Activated naive CD8-positive, alpha-beta T cell treated with anti-CD3 and anti-CD28 coated beads, Interleukin-2, amount 50 U/mL, for 16 hours (primary cell): Measurements from ENCODE around the gene CCDC91.
"Not testable (repeated sequence)": the region's sequence is repeated elsewhere in the genome, so short reads cannot be mapped to it uniquely, and the experiment has no call there.

Experiments used
- DNase-seq: peaks from one replicate; pipeline ENCODE4 v3.0.0-alpha.2; 2020; ENCODE audit warnings: low read depth, low spot score

CCDC91 gene

DNA sequence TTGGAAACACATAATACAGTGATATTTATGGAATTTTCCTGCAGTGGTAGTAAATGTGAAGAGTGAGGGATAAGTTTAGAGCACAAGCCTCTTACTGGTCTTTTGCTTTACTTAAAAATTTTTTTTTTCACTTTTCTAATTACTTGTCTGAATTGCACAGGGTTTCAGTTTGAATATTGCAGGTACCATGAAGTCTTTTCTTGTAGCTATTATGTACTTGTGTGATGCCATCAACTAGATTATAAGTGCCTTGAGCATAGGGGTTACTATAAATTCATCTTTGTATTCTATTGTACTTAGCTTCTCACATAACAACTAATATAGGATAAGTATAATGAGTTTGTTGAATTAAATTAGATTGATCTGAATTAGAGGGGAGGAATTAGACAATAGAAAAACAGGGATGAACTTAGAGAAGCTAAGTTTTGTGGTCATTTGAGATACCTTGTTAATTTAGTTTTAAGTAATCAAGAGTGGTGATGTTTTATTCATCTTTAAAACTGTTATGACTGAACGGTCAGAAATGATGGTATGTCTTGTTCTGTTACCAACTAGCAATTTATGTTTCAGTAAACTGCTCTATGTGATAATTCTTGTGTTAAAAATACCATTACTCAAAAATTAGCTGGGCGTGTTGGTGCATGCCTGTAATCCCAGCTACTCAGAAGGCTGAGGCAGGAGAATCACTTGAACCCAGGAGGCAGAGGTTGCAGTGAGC, 42.1 kb downstream of the CCDC91 start:
- DNase-seq, result no peak

DNA sequence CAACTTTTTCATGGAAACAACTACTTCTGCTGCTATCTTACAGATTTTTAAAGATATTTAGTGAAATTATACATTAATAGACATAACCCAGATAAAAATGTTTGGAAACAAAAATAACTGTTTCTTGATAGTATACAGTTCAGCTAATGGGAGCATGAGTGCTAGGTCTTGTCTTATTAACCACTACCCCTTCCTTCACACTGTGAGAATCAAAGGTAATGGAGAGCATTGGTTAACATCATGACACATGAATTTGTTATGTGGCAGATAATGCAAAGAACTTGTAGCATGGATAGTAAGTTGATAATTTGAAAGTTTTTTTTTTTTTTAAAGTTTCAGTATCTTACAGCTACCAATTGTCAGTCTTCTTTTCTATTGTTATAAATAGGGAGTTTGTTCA, 44.2 kb downstream of the CCDC91 start:
- no peak for DNase-seq

GRCh38 chr12:28235015-28235414, 44.8 kb downstream of the CCDC91 start:
- DNase-seq, result no peak

DNA sequence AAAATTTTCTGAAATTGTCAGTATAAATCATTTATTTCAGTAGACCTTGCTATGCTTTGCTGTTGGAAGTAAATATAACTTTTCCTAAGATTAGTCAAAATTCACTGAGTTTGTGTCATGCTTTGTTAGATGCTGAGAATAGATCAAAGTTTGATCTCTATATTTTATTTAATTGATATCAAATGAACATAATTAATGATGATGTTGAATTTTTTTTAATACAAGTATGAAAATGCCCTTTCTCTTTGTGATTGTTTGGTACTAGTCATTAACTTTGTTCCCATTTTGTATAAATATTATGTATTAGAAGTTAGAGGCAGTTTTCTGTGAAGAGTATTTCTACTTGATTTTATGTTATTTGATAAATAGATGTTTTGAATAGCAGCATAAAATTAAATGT, 45.7 kb downstream of the CCDC91 start:
- no peak for DNase-seq

DNA sequence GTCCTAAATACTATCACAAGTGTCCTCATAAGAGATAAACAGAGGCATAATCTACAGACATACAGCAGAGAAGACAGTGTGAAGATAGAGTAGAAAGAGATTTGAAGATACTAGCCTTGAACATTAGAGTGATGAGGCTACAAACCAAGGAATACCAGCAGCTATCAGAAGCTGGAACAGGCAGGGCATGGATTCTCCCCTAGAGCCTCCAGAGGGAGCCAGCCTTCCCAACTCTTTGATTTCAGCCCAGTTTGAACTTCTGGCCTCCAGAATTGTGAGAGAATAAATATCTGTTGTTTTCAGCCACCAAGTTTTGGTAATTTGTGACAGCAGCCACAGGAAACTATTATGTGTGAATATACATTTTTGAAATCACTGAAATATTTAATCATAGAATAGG, 47.2 kb downstream of the CCDC91 start:
- DNase-seq, result no peak

- DNase-seq, result no peak
These were observed 49.7 kb downstream of the CCDC91 start for GRCh38 chr12:28239918-28240317.

- DNase-seq, result no peak
These were observed 50.6 kb downstream of the CCDC91 start for GRCh38 chr12:28240853-28241252.

- DNase-seq, result no peak
These were observed 51.9 kb downstream of the CCDC91 start for GRCh38 chr12:28242129-28242495.

GRCh38 chr12:28242496-28243309, 52.4 kb downstream of the CCDC91 start:
- no peak for DNase-seq

- DNase-seq, result no peak
These were observed 53.0 kb downstream of the CCDC91 start for GRCh38 chr12:28243310-28243633.

GRCh38 chr12:28247806-28248205, 57.5 kb downstream of the CCDC91 start:
- DNase-seq, result no peak

DNA sequence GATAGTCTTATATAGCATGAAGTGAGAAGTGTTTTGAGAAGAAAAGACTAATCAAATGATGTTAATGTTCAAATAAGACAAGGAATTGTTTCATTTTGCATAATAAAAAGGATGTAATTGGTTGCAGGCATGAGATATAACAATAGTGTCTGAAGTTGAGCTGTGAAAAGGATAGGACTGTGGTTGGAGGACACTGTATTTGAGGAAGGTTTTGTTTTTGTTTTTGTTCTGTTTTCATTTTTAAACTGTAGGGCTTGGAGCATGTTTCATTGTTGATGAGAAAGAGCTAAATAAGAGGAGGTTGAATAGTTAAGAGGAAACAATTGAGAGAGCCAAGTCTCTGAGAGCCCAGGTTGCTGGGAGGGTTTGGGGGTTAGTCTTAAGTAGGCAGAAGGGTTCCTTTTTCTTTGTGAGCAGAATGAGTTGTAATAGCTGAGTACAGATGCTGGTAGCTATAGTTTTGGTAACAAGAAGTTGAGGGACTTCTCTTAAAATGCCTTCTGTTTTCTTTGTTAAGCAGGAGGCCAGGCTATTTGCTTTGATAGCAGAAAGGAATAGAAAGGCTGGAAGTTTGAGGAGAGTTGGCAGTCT, 58.4 kb downstream of the CCDC91 start:
- DNase-seq, result no peak

DNA sequence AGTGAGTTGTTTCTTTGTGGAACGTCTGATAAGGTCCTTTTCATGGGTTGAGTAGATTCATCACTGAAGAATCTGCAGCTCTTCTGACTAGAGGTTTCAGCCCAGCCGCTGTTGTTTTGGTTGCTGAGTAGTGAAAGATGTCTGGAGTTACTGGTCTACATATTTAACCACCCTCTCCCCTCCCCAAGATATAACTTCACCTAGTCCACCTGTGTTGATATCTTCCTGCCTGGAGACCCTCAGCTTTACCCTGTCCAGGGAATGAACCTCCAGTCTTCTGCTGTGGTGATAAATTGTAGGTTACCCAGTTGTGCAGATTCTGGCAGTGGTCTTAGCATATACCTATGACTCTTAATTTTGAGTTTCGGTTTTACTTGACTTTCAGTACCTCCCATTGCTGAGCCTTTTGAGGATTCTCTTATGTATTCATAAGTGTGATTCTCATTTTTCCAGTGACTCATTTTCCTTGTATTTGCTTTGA, 62.9 kb downstream of the CCDC91 start:
- DNase-seq, result peak; percentile 0

- DNase-seq, result no peak
These were observed 67.2 kb downstream of the CCDC91 start for GRCh38 chr12:28257411-28257810.

GRCh38 chr12:28258998-28259397, 68.7 kb downstream of the CCDC91 start:
- DNase-seq, result no peak

GRCh38 chr12:28265435-28266042, 75.3 kb downstream of the CCDC91 start:
- no peak for DNase-seq

DNA sequence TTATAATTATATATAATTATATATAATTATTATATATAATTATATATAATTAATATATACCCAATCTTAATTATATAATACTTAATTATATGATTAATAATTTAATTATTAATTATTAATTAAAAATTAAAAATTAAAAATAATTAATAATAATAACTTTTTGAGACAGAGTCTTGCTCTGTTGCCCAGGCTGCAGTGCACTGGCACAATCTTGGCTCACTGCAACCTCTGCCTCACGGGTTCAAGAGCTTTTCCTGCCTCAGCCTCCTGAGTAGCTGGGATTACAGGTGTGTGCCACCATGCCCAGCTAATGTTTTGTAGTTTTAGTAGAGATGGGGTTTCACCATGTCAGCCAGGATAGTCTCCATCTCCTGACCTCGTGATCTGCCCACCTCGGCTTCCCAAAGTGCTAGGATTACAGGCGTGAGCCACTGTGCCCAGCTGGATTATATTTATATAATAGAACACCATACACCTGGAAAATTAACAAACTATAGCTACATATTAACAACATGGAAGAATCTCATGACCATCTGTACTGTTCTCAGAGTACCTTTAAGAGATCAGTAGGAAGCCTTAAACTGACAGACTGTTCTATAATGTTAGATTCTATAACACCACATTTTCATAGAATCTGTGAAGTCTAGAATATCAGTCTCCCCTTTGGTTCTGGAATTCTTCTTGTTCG, 77.8 kb downstream of the CCDC91 start:
- DNase-seq, result not testable (repeated sequence)

DNA sequence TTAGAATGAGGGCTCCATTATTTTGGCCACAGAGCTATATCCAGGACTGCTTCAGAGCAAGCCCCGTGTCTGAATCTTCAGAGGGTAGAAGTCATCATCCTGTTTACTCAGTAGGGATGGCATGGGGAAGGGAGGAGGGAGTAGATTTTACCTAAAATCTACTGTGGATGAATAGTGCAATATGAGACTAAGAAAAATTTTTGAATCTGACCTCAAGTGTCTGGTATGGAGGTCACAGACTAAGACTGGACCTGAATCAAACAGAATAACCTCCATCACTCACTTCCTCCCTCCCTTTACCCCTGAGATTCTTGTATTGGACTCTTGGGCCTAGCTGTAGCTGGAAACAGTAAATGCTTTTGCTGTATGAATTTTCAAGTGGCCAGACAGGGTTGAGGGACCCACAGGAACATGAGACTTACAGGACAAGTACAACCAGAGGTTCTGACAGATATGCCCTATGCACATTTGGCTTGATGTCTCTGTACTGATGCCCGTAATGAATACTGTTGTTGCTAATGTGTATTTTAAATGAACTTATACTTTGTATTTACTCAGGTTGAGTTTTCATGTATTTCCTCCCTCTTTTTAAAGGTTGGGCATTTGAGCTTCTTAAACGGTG, 78.5 kb downstream of the CCDC91 start:
- no peak for DNase-seq

- no peak for DNase-seq
These were observed 79.6 kb downstream of the CCDC91 start for GRCh38 chr12:28269851-28270250.

GRCh38 chr12:28278499-28278898, 88.2 kb downstream of the CCDC91 start:
- DNase-seq, result no peak

GRCh38 chr12:28278960-28279359, 88.7 kb downstream of the CCDC91 start:
- DNase-seq, result no peak
